Neural cell (in vitro differentiated cells): Measurements from ENCODE around the gene SLC6A3.

Experiments
- EP300 ChIP-seq: fragments of 450-650 bp; conservative IDR thresholded peaks from 2 replicates; pipeline ENCODE4 v1.6.1; 2014; ENCODE audit warnings: antibody characterized with exemption, mild to moderate bottlenecking, moderate library complexity; ENCODE audit not compliant: poor library complexity, severe bottlenecking
- EZH2 ChIP-seq: fragments of 200-600, 300-800 bp; shearing (Covaris generic), sonication (generic); IDR thresholded peaks from 2 replicates; pipeline ENCODE4 v1.6.1; 2014; ENCODE audit warnings: antibody characterized with exemption, low read length, borderline replicate concordance, mild to moderate bottlenecking; ENCODE audit not compliant: insufficient read depth, poor library complexity, severe bottlenecking
- SMC3 ChIP-seq: fragments of 450-650 bp; conservative IDR thresholded peaks from 2 replicates; pipeline ENCODE4 v1.6.1; 2014; ENCODE audit warnings: antibody characterized with exemption, mild to moderate bottlenecking, moderate library complexity; ENCODE audit not compliant: poor library complexity
- TF ChIP-seq, protein P1 (sequence below): fragments of 450-650 bp; IDR thresholded peaks from 2 replicates; pipeline ENCODE4 v1.5.1; 2014; ENCODE audit warnings: antibody characterized with exemption, mild to moderate bottlenecking, moderate library complexity; ENCODE audit not compliant: poor library complexity, severe bottlenecking
- TF ChIP-seq, protein P2 (sequence below): IDR thresholded peaks from 2 replicates; pipeline ENCODE4 v1.6.1; 2012; ENCODE audit warnings: borderline replicate concordance

DNA sequence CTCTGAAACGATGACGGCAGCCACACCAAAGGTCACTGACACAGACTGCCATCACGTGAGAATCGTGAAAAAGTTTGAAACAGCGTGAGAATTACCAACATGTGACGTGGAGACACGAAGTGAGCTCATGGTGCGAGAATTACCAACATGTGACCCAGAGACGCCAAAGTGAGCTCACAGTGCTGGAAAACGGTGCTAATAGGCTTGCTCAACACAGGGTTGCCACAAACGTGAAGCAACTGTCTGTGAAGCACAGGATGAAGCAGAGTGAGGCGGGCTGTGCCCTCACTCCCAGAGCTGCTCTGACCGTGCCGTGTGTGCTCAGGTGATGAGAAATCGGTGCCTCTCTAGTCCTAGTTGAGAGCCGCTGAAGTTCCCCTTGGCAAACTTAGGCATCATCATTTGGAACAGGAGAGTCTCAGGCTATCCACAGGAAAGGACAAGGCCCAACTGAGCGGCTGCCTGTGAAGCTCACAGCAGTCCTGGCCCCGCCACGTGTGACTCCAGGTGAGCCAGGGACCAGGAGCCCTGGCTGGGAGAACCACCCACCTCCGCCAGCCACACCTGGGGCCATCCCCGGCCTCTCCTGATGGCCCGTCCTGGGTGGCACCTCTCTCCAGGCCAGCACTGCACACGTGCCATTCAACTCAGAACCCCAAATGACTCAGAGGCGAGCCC is 29.8 kb upstream of the SLC6A3 start:
- TF ChIP-seq, protein P1, sequence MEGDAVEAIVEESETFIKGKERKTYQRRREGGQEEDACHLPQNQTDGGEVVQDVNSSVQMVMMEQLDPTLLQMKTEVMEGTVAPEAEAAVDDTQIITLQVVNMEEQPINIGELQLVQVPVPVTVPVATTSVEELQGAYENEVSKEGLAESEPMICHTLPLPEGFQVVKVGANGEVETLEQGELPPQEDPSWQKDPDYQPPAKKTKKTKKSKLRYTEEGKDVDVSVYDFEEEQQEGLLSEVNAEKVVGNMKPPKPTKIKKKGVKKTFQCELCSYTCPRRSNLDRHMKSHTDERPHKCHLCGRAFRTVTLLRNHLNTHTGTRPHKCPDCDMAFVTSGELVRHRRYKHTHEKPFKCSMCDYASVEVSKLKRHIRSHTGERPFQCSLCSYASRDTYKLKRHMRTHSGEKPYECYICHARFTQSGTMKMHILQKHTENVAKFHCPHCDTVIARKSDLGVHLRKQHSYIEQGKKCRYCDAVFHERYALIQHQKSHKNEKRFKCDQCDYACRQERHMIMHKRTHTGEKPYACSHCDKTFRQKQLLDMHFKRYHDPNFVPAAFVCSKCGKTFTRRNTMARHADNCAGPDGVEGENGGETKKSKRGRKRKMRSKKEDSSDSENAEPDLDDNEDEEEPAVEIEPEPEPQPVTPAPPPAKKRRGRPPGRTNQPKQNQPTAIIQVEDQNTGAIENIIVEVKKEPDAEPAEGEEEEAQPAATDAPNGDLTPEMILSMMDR = no peak
- no peak for TF ChIP-seq EZH2
- TF ChIP-seq, protein P2, sequence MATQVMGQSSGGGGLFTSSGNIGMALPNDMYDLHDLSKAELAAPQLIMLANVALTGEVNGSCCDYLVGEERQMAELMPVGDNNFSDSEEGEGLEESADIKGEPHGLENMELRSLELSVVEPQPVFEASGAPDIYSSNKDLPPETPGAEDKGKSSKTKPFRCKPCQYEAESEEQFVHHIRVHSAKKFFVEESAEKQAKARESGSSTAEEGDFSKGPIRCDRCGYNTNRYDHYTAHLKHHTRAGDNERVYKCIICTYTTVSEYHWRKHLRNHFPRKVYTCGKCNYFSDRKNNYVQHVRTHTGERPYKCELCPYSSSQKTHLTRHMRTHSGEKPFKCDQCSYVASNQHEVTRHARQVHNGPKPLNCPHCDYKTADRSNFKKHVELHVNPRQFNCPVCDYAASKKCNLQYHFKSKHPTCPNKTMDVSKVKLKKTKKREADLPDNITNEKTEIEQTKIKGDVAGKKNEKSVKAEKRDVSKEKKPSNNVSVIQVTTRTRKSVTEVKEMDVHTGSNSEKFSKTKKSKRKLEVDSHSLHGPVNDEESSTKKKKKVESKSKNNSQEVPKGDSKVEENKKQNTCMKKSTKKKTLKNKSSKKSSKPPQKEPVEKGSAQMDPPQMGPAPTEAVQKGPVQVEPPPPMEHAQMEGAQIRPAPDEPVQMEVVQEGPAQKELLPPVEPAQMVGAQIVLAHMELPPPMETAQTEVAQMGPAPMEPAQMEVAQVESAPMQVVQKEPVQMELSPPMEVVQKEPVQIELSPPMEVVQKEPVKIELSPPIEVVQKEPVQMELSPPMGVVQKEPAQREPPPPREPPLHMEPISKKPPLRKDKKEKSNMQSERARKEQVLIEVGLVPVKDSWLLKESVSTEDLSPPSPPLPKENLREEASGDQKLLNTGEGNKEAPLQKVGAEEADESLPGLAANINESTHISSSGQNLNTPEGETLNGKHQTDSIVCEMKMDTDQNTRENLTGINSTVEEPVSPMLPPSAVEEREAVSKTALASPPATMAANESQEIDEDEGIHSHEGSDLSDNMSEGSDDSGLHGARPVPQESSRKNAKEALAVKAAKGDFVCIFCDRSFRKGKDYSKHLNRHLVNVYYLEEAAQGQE = no peak
- no peak for TF ChIP-seq SMC3
- TF ChIP-seq EP300 = no peak
